ENCODE results near the gene CDK9.

The CDK9 gene

GRCh38 chr9:127783111-127784008, 2.5 kb upstream of the CDK9 start:
- H3K9me3 ChIP-seq (ENCODE audit: insufficient read depth, low read length): no peaks in the 10 kb centered on the region
- H3K4me2 ChIP-seq (ENCODE audit: low read length): peak overlapping the region; percentile 34
- H2AFZ ChIP-seq (ENCODE audit: low read depth, low read length): 0 out of 2 replicates have a peak overlapping the region, but pooled peaks have one; percentile 1
- peak overlapping the region; percentile 3; the same call in 1 of the 2 replicates for H3K4me3 ChIP-seq (ENCODE audit: low read length)
- H3K27me3 ChIP-seq (ENCODE audit: low read depth, low read length): no peaks in the 10 kb centered on the region
- H4K20me1 ChIP-seq (ENCODE audit: insufficient read depth, low read length): peaks cover 17% of the 10 kb centered on the region
- peaks cover 14% of the 10 kb centered on the region for H3K36me3 ChIP-seq (replicated peaks; ENCODE audit: low read depth, low read length)
- no peak overlapping the region for H3K27ac ChIP-seq (ENCODE audit: low read length)
- H3K79me2 ChIP-seq (ENCODE audit: low read length): peaks cover 26% of the 10 kb centered on the region
- H3K4me1 ChIP-seq (ENCODE audit: low read length): peaks cover 56% of the 10 kb centered on the region
- 0 out of 2 replicates have a peak overlapping the region, but pooled peaks have one; percentile 1 for H3K9ac ChIP-seq (ENCODE audit: low read length)
- TF ChIP-seq CTCF (IDR thresholded peaks at IDR 0.05; ENCODE audit: low read depth, low read length) (no peak), EZH2phosphoT487 (IDR thresholded peaks at IDR 0.05; ENCODE audit: low read depth) (no peak)

DNA sequence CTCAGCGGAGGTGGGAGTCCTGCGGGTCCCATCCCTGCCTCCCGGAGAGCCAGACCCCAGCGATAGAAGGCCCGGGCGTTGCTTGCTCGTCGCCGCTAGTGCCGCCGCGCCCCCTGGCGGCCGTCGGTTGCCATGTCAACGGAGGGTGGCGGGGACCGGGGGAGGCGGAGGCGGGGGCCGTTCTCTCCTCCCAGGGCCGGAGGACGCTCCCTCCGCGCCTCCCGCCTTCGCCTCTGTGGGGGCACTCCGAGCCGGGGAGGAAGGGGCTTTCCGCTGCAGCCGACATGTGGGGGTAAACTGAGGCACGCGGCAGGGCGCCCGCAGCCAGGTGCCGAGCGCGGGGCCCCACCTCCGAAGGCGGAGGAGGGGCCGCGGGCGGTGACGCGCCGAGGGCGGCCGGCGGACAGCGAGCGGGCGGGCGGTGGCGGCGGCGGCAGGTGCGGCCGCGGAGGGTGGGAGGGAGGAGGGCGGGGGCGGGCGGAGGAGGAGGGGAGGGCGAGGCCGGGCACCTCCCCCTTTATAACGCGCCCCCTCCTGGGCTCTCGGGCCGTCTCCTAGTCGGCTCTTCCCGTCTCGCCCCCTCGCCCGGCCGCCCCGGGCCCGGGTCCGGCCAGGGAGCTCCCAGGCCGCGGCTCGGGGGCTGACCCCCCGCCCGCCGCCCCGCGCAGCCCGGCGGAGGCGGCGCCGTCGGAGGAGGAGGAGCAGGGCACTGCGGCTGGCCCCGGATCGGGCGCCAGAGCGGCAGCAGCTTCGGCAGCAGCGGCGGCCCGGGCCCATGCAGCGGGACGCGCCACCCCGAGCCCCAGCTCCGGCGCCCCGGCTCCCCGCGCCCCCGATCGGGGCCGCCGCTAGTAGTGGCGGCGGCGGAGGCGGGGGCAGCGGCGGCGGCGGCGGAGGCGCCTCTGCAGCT, 556 bp upstream of the CDK9 start:
- Histone ChIP-seq H3K9ac (ENCODE audit: low read length) (peak overlapping the region; percentile 91), H3K4me1 (ENCODE audit: low read length) (peaks cover 42% of the 10 kb centered on the region), H3K27ac (ENCODE audit: low read length) (peak overlapping the region; percentile 77), H3K9me3 (ENCODE audit: insufficient read depth, low read length) (no peaks in the 10 kb centered on the region), H4K20me1 (ENCODE audit: insufficient read depth, low read length) (peaks cover 28% of the 10 kb centered on the region), H3K4me3 (ENCODE audit: low read length) (peak overlapping the region; percentile 88), H3K79me2 (ENCODE audit: low read length) (peaks cover 44% of the 10 kb centered on the region), H3K36me3 (replicated peaks; ENCODE audit: low read depth, low read length) (peaks cover 33% of the 10 kb centered on the region), H3K27me3 (ENCODE audit: low read depth, low read length) (no peaks in the 10 kb centered on the region), H2AFZ (ENCODE audit: low read depth, low read length) (no peak overlapping the region; the same call in 1 of the 2 replicates), H3K4me2 (ENCODE audit: low read length) (peak overlapping the region; percentile 71)
- TF ChIP-seq CTCF (IDR thresholded peaks at IDR 0.05; ENCODE audit: low read depth, low read length) (peak; percentile 84), EZH2phosphoT487 (IDR thresholded peaks at IDR 0.05; ENCODE audit: low read depth) (no peak)

GRCh38 chr9:127786773-127787104, 905 bp downstream of the CDK9 start:
- H3K79me2 ChIP-seq (ENCODE audit: low read length): peaks cover 46% of the 10 kb centered on the region
- H2AFZ ChIP-seq (ENCODE audit: low read depth, low read length): no peak overlapping the region
- no peaks in the 10 kb centered on the region for H3K27me3 ChIP-seq (ENCODE audit: low read depth, low read length)
- peaks cover 40% of the 10 kb centered on the region for H3K4me1 ChIP-seq (ENCODE audit: low read length)
- peak overlapping the region; percentile 91 for H3K9ac ChIP-seq (ENCODE audit: low read length)
- H3K27ac ChIP-seq (ENCODE audit: low read length): peak overlapping the region; percentile 77
- peak overlapping the region; percentile 65 for H3K4me2 ChIP-seq (ENCODE audit: low read length)
- TF ChIP-seq EZH2phosphoT487 (IDR thresholded peaks at IDR 0.05; ENCODE audit: low read depth) (no peak), CTCF (IDR thresholded peaks at IDR 0.05; ENCODE audit: low read depth, low read length) (no peak; the same call in none of the 2 replicates)
- H3K36me3 ChIP-seq (replicated peaks; ENCODE audit: low read depth, low read length): peaks cover 35% of the 10 kb centered on the region
- H4K20me1 ChIP-seq (ENCODE audit: insufficient read depth, low read length): peaks cover 29% of the 10 kb centered on the region
- no peaks in the 10 kb centered on the region for H3K9me3 ChIP-seq (ENCODE audit: insufficient read depth, low read length)
- H3K4me3 ChIP-seq (ENCODE audit: low read length): peak overlapping the region; percentile 88
